Measurements from ENCODE around the gene SPC25. TPM values are rescaled to one million over a fixed set of nuclear protein-coding genes. Genes with fewer than 3 reads are reported as not detected.
A peak's percentile ranks its signal among the peaks of the same experiment; 100 is the strongest.

The SPC25 gene
- total and polyA plus RNA-seq, 2 of the 13 experiments (the other 11 are each of a cell fraction or from before 2014, with no cell fraction given): 11.3 to 26.5 TPM

DNA sequence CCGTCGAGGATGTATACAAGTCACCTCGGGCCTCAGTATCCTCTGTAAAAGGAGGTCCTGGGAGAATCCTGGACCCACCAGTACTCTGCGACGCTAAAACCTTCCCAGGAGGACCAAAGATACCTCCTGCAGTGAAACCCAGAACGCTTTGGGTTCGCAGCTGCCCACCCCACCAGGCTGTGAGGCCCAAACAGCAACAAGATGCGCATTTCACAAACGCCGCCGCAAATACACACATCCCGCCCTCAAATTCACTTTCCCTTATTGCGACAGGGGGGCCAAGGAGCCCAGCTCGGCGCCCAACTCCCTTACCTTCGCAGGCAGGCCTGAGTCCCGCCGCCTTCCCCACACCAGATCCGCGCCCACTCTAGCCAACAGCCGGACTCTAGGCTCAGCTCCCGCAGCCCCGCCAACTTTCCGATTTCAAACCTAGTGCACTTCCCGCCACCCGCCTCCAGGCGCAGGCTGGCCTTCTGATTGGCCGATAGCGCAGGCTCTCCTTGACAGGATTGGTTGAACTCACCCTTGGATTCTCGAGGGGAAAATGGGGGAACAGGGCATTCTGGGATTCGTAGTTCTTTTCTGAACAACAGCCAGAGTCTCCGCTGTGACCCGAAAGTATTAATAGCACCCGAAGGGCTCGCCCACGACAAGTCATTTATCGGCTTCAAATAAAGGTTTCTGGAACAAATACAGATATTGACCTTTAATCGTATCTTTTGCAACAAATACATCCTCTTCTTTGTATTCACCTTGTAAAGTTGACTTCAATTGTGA lies at the start of gene SPC25 (continued):
- TF ChIP-seq, protein P1, sequence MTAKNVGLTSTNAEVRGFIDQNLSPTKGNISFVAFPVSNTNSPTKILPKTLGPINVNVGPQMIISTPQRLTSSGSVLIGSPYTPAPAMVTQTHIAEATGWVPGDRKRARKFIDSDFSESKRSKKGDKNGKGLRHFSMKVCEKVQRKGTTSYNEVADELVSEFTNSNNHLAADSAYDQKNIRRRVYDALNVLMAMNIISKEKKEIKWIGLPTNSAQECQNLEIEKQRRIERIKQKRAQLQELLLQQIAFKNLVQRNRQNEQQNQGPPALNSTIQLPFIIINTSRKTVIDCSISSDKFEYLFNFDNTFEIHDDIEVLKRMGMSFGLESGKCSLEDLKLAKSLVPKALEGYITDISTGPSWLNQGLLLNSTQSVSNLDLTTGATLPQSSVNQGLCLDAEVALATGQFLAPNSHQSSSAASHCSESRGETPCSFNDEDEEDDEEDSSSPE (CRISPR knock-in tag; IDR thresholded peaks at IDR 0.05): peak; percentile 100
- TF ChIP-seq SNAPC2 (CRISPR knock-in tag; IDR thresholded peaks at IDR 0.05) (no peak), KDM6A (CRISPR knock-in tag; IDR thresholded peaks at IDR 0.05; ENCODE audit: low read depth) (no peak), MED8 (CRISPR knock-in tag; IDR thresholded peaks at IDR 0.05; ENCODE audit: insufficient replicate concordance) (no peak), ZNF552 (CRISPR knock-in tag; IDR thresholded peaks at IDR 0.05; ENCODE audit: borderline replicate concordance) (no peak), ZNF672 (CRISPR knock-in tag; IDR thresholded peaks at IDR 0.05) (no peak), ZMYM4 (CRISPR knock-in tag; IDR thresholded peaks at IDR 0.05) (peak; percentile 90), ZNF550 (CRISPR knock-in tag; IDR thresholded peaks at IDR 0.05; ENCODE audit: borderline replicate concordance) (0 out of 2 replicates have a peak, but pooled peaks have one; percentile 86), GATAD2A (CRISPR knock-in tag; IDR thresholded peaks at IDR 0.05) (no peak), ARID2 (CRISPR knock-in tag; IDR thresholded peaks at IDR 0.05; ENCODE audit: borderline replicate concordance) (no peak), NR3C1 (CRISPR knock-in tag; IDR thresholded peaks at IDR 0.05) (no peak), KMT2A (CRISPR knock-in tag; IDR thresholded peaks at IDR 0.05) (peak; percentile 93), ZNF451 (CRISPR knock-in tag; IDR thresholded peaks at IDR 0.05) (no peak), TMF1 (CRISPR knock-in tag; IDR thresholded peaks at IDR 0.05; ENCODE audit: low read depth) (peak; percentile 58; the same call in 1 of the 2 replicates)
- TF ChIP-seq, protein P2, sequence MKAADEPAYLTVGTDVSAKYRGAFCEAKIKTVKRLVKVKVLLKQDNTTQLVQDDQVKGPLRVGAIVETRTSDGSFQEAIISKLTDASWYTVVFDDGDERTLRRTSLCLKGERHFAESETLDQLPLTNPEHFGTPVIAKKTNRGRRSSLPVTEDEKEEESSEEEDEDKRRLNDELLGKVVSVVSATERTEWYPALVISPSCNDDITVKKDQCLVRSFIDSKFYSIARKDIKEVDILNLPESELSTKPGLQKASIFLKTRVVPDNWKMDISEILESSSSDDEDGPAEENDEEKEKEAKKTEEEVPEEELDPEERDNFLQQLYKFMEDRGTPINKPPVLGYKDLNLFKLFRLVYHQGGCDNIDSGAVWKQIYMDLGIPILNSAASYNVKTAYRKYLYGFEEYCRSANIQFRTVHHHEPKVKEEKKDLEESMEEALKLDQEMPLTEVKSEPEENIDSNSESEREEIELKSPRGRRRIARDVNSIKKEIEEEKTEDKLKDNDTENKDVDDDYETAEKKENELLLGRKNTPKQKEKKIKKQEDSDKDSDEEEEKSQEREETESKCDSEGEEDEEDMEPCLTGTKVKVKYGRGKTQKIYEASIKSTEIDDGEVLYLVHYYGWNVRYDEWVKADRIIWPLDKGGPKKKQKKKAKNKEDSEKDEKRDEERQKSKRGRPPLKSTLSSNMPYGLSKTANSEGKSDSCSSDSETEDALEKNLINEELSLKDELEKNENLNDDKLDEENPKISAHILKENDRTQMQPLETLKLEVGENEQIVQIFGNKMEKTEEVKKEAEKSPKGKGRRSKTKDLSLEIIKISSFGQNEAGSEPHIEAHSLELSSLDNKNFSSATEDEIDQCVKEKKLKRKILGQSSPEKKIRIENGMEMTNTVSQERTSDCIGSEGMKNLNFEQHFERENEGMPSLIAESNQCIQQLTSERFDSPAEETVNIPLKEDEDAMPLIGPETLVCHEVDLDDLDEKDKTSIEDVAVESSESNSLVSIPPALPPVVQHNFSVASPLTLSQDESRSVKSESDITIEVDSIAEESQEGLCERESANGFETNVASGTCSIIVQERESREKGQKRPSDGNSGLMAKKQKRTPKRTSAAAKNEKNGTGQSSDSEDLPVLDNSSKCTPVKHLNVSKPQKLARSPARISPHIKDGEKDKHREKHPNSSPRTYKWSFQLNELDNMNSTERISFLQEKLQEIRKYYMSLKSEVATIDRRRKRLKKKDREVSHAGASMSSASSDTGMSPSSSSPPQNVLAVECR (CRISPR knock-in tag; IDR thresholded peaks at IDR 0.05; ENCODE audit: borderline replicate concordance): peak; percentile 98
- TF ChIP-seq, protein P3, sequence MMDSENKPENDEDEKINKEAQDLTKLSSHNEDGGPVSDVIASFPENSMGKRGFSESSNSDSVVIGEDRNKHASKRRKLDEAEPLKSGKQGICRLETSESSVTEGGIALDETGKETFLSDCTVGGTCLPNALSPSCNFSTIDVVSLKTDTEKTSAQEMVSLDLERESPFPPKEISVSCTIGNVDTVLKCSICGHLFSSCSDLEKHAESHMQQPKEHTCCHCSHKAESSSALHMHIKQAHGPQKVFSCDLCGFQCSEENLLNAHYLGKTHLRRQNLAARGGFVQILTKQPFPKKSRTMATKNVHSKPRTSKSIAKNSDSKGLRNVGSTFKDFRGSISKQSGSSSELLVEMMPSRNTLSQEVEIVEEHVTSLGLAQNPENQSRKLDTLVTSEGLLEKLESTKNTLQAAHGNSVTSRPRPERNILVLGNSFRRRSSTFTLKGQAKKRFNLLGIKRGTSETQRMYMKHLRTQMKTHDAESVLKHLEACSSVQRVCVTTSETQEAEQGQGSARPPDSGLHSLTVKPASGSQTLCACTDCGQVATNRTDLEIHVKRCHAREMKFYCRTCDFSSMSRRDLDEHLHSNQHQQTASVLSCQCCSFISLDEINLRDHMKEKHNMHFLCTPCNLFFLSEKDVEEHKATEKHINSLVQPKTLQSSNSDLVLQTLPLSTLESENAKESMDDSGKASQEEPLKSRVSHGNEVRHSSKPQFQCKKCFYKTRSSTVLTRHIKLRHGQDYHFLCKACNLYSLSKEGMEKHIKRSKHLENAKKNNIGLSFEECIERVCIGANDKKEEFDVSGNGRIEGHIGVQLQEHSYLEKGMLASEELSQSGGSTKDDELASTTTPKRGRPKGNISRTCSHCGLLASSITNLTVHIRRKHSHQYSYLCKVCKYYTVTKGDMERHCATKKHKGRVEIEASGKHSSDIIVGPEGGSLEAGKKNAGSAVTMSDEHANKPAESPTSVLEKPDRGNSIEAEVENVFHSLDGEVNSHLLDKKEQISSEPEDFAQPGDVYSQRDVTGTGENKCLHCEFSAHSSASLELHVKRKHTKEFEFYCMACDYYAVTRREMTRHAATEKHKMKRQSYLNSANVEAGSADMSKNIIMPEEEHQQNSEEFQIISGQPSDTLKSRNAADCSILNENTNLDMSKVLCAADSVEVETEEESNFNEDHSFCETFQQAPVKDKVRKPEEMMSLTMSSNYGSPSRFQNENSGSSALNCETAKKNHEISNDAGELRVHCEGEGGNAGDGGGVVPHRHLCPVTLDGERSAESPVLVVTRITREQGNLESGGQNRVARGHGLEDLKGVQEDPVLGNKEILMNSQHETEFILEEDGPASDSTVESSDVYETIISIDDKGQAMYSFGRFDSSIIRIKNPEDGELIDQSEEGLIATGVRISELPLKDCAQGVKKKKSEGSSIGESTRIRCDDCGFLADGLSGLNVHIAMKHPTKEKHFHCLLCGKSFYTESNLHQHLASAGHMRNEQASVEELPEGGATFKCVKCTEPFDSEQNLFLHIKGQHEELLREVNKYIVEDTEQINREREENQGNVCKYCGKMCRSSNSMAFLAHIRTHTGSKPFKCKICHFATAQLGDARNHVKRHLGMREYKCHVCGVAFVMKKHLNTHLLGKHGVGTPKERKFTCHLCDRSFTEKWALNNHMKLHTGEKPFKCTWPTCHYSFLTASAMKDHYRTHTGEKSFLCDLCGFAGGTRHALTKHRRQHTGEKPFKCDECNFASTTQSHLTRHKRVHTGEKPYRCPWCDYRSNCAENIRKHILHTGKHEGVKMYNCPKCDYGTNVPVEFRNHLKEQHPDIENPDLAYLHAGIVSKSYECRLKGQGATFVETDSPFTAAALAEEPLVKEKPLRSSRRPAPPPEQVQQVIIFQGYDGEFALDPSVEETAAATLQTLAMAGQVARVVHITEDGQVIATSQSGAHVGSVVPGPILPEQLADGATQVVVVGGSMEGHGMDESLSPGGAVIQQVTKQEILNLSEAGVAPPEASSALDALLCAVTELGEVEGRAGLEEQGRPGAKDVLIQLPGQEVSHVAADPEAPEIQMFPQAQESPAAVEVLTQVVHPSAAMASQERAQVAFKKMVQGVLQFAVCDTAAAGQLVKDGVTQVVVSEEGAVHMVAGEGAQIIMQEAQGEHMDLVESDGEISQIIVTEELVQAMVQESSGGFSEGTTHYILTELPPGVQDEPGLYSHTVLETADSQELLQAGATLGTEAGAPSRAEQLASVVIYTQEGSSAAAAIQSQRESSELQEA (CRISPR knock-in tag; IDR thresholded peaks at IDR 0.05; ENCODE audit: not compliant biosample characterization): peak; percentile 85

Data from HepG2 (cell line).